GM19099 (cell line): ENCODE results near the gene NECTIN1.

Experiments used
- POLR2A ChIP-seq: IDR thresholded peaks from 3 replicates; pipeline ENCODE4 v1.6.1; 2011; ENCODE audit warnings: low read depth; ENCODE audit not compliant: insufficient read length; ENCODE audit errors: extremely low read depth

The NECTIN1 gene

DNA sequence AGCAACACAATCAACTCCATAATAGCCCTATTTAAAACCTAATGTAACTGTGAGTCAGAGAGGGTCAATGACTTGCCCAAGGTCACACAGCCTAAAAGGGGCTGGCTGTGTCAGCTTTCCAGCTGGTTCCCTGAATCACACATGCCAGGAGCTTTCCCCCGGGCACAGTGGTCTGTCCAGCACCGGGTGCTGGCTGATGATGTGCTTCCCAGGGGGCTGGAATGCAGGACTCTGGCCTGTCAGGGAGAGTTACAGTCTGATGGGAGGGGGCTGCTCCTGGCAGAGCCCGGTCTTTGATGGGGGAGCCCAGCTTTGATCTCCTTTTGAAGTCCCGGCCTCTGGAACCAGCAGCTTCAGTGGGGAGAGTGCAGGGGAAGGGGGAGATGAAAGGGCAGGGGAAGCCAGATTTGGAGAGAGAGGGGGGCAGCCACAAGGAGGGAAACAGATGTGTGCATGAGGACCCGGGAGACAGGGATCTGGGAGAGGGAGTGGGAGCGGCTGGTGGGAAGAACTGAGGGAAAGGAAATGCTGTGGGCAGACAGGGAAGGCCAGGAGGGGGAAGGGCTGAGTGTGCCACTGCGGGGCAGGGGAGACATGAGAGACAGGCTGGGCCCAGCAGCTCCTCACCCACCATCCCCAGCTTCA, 102.7 kb downstream of the NECTIN1 start:
- no peak for TF ChIP-seq POLR2A

- no peak for TF ChIP-seq POLR2A
Observed at GRCh38 chr11:119625206-119625978, 103.6 kb downstream of the NECTIN1 start.

DNA sequence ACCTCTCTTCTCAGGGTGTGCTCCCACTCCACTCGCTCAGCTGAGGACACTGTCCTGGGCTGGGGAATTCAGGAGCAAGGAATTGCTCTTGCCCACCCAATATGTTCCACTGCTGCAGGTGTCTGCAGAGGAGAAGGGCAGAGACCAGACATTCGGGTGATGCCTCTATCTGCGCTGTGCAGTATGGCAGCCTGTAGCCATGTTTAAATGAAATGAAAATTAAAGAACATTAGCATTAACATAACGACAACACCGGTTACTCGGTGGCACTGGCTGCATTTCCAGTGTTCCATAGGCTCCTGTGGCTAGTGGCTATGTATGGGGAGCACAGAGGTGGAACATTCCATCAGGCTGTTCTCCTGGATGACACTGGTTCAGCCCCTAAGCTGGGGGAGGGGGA, 104.4 kb downstream of the NECTIN1 start:
- no peak for TF ChIP-seq POLR2A

GRCh38 chr11:119624102-119624615, 104.8 kb downstream of the NECTIN1 start:
- TF ChIP-seq POLR2A: no peak

GRCh38 chr11:119623682-119624081, 105.3 kb downstream of the NECTIN1 start:
- TF ChIP-seq POLR2A: no peak

DNA sequence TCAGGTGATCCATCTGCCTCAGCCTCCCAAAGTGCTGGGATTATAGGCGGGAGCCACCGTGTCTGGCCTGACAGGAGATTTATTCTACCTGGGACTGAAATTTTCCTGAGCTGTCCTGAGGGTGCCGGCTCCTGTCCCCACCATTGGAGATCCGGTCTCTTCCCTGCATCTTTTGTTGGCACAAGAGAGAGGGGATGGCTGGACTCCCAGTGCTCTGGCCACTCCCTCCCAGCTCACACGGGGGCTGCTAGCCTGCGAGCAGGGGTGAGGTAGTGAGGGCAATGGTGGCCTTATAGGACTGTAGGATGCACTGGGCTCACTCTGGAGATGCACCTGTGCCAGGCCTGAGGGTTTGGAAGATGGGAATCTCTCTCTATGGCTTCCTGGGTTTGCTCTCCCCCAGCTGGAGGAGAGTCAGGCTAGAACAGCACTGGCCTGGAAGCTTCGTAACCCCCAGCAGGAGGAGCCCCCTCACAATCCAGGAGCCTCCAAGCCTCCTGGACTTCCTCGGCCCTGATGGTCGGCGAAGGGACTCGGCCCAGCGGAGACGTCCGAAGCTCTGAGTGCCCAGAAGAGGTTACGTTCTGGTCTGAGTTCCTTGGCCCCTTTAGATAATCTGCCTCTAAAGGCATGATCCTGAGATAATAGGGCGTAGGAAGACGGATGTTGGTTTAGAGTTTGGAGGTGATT, 106.4 kb downstream of the NECTIN1 start:
- TF ChIP-seq POLR2A: no peak

DNA sequence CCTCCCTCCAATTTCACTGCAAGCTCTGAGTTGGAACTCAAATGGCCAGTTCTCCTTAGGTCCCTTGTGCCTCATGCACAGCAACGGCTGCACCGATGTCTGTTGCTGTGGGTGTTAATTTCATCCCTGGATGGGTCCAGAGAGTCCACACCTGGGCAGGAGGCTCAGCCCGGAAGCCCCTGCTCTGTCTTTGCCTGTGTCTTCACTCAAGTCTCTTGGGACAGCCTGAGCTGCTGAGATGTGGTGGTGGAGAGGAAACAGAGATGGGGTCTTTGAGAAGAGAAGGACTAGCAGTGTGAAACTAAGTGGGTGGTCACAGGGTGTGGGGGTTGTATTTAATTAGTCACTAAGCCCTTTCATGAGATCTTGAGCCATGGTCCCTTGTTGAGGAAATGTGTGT, 109.3 kb downstream of the NECTIN1 start:
- no peak for TF ChIP-seq POLR2A

- no peak for TF ChIP-seq POLR2A
Observed at GRCh38 chr11:119618208-119618909, 110.6 kb downstream of the NECTIN1 start.

DNA sequence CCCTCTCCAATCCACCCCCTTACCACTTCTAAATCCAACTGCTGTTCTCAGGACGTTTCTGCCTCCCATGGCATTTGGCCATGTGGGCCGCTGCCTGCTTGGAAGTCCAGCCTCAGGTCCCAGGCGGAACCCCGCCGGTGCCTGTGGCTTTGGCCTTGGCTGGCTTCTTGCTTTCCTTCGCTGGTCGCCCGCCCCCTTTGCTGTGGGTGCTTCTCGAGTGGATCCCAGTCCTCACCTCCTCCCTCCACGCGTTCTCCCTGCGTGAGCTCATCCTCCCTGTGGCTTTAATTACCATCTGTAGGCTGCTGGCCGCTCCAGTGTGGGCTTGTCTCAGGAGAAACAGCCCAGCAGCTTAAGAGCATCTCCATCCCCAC, 111.7 kb downstream of the NECTIN1 start:
- TF ChIP-seq POLR2A: no peak

GRCh38 chr11:119616586-119617339, 112.2 kb downstream of the NECTIN1 start:
- no peak for TF ChIP-seq POLR2A

- no peak for TF ChIP-seq POLR2A
Observed at GRCh38 chr11:119615882-119616196, 113.2 kb downstream of the NECTIN1 start.

GRCh38 chr11:119615003-119615881, 113.8 kb downstream of the NECTIN1 start:
- no peak for TF ChIP-seq POLR2A

DNA sequence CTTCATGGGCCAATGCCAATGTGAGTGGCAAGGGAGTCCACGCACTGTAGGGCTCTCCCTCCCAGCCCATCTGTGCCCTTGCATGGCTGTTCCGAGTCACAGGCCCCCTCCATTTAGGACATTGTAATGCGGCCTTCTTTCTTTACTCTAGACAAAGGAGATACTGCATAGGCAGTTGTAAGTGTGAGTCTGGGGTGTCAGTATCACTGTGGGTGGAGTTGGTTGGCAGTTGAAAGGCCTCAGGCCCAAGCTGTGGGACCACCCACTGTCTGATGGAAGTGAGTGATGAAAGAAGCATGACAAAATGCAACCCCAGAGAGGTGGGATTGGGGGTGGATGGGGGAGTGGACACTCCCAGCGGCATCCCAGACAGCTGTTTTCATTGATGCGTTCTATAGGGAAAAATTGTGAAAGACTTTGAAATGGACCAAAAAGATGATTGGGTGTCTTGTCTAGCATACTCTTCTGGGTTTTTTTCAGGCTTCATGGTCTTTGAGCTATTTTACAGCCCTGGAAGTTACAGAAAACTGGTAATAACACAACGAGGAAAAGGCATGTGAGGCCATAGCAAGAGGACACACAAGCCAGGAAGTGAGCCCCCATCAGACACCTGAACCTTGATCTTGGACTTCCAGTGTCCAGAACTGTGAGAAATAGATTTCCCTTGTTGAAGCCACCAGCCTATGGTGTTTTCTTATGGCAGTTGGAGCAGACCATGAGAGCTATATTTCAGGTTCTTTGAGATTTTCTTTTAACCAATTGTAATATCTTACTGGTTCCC, 114.6 kb downstream of the NECTIN1 start:
- TF ChIP-seq POLR2A: no peak

- TF ChIP-seq POLR2A: no peak
Observed at GRCh38 chr11:119612814-119613213, 116.2 kb downstream of the NECTIN1 start.
